SK-N-SH (cell line): Measurements from ENCODE around the gene DUSP28. TPM values are rescaled to one million over a fixed set of nuclear protein-coding genes. Genes with fewer than 3 reads are reported as not detected.

Experiments
- CTCF ChIA-PET: fragments of 300-600, 350-600 bp; formaldehyde crosslinking; extraction: SDS; loops from one replicate; lab custom pipeline; 2021; lab: Yijun Ruan, JAX
- POLR2A ChIA-PET: fragments of 350-600 bp; sonication (Branson Sonifier 250); formaldehyde crosslinking; extraction: SDS; loops from one replicate; lab custom pipeline; 2020; ENCODE audit warnings: antibody characterized with exemption, inconsistent platforms; lab: Yijun Ruan, JAX
- DNase-seq: peaks from one replicate; pipeline ENCODE4 v3.0.0; 2012
- H2AFZ ChIP-seq: fragments of 200-600 bp; sonication (generic); 2 replicates; pipeline ENCODE4 v1.8.1; 2016; ENCODE audit warnings: antibody characterized with exemption, mild to moderate bottlenecking, low read depth
- H3F3A ChIP-seq: fragments of 200-600 bp; sonication (generic); replicated peaks from 2 replicates; pipeline ENCODE3; 2016; ENCODE audit warnings: antibody characterized with exemption, mild to moderate bottlenecking; ENCODE audit not compliant: insufficient read depth
- H3K27ac ChIP-seq, 2 experiments: fragments of 200-500 bp in 1 of 2; fragments of 200-600 bp in 1 of 2; sonication (Bioruptor generic) in 1 of 2; sonication (generic), shearing (Covaris generic) in 1 of 2; 2 replicates each; pipeline versions ENCODE4 v1.5.1 to v1.6.1; 2014 to 2016; ENCODE audit warnings: low read depth in 2 of 2, inconsistent platforms in 1 of 2, low read length in 1 of 2, mild to moderate bottlenecking in 1 of 2, mixed read lengths in 1 of 2
- H3K27me3 ChIP-seq: fragments of 200-600 bp; sonication (generic), shearing (Covaris generic); 2 replicates; pipeline ENCODE4 v1.6.1; 2016; ENCODE audit warnings: mixed run types; ENCODE audit not compliant: insufficient read depth
- H3K36me3 ChIP-seq, 2 experiments: fragments of 200-500 bp in 1 of 2; fragments of 200-600 bp in 1 of 2; sonication (Bioruptor generic) in 1 of 2; sonication (generic) in 1 of 2; replicated peaks in 1 of 2; 2 replicates each; pipeline versions ENCODE3 to v1.5.1; 2014 to 2016; ENCODE audit warnings: low read length in 1 of 2, mild to moderate bottlenecking in 1 of 2; ENCODE audit not compliant: insufficient read depth in 2 of 2, control insufficient read depth in 1 of 2
- H3K4me1 ChIP-seq, 2 experiments: fragments of 200-500 bp in 1 of 2; fragments of 200-600 bp in 1 of 2; sonication (Bioruptor generic) in 1 of 2; sonication (generic), shearing (Covaris generic) in 1 of 2; 2 replicates each; pipeline versions ENCODE4 v1.5.1 to v1.6.1; 2014 to 2016; ENCODE audit warnings: low read depth in 1 of 2, low read length in 1 of 2, mixed run types in 1 of 2; ENCODE audit not compliant: insufficient read depth in 2 of 2, control insufficient read depth in 1 of 2
- H3K4me2 ChIP-seq: fragments of 200-600 bp; sonication (generic), shearing (Covaris generic); 2 replicates; pipeline ENCODE4 v1.6.1; 2017; ENCODE audit warnings: mixed run types
- H3K4me3 ChIP-seq, 2 experiments: fragments of 200-500 bp in 1 of 2; fragments of 200-600 bp in 1 of 2; sonication (Bioruptor generic) in 1 of 2; sonication (generic), shearing (Covaris generic) in 1 of 2; 2 replicates each; pipeline versions ENCODE4 v1.5.1 to v1.8.1; 2014 to 2016; ENCODE audit warnings: low read depth in 2 of 2, inconsistent platforms in 1 of 2, low read length in 1 of 2, mild to moderate bottlenecking in 1 of 2, mixed read lengths in 1 of 2, moderate library complexity in 1 of 2
- H3K79me2 ChIP-seq: fragments of 200-600 bp; sonication (generic); 2 replicates; pipeline ENCODE4 v1.8.1; 2017; ENCODE audit warnings: mild to moderate bottlenecking; ENCODE audit not compliant: insufficient read depth
- H3K9ac ChIP-seq: fragments of 200-600 bp; sonication (generic); 2 replicates; pipeline ENCODE4 v1.6.1; 2017; ENCODE audit warnings: mixed run types
- H3K9me2 ChIP-seq: fragments of 200-600 bp; sonication (generic); 2 replicates; pipeline ENCODE4 v1.6.1; 2017; ENCODE audit warnings: mixed run types
- H3K9me3 ChIP-seq: fragments of 200-600 bp; sonication (generic); 2 replicates; pipeline ENCODE4 v1.6.1; 2017; ENCODE audit warnings: mixed run types, mild to moderate bottlenecking, moderate library complexity
- H4K20me1 ChIP-seq: fragments of 200-600 bp; sonication (generic); 2 replicates; pipeline ENCODE4 v1.6.1; 2017; ENCODE audit warnings: mild to moderate bottlenecking, mixed run types; ENCODE audit not compliant: insufficient read depth
- CHD2 ChIP-seq: fragments of 150-350 bp; IDR thresholded peaks from 2 replicates; pipeline ENCODE4 v1.6.1; 2018; ENCODE audit warnings: low read length; ENCODE audit not compliant: partially characterized antibody
- FOXJ3 ChIP-seq: sonication (generic); formaldehyde crosslinking; IDR thresholded peaks from 2 replicates; pipeline ENCODE4 v1.5.1; 2020; ENCODE audit warnings: mild to moderate bottlenecking, missing genetic modification reagents
- FOXM1 ChIP-seq: IDR thresholded peaks from 2 replicates; pipeline ENCODE4 v1.4.0; 2012; ENCODE audit warnings: low read depth, mild to moderate bottlenecking
- MEF2A ChIP-seq: IDR thresholded peaks from 2 replicates; pipeline ENCODE4 v1.4.0; 2012; ENCODE audit warnings: low read depth, borderline replicate concordance
- MXI1 ChIP-seq: IDR thresholded peaks from 2 replicates; pipeline ENCODE4 v1.6.1; 2012; ENCODE audit warnings: mild to moderate bottlenecking, low read depth, low read length, improper control_type of control experiment
- POLR2AphosphoS5 ChIP-seq: IDR thresholded peaks from 2 replicates; pipeline ENCODE4 v1.6.1; 2012; ENCODE audit warnings: low read depth, low read length
- RCOR1 ChIP-seq: fragments of 150-350 bp; IDR thresholded peaks from 2 replicates; pipeline ENCODE4 v1.6.1; 2017; ENCODE audit warnings: antibody characterized with exemption, low read length
- RFX5 ChIP-seq: IDR thresholded peaks from 2 replicates; pipeline ENCODE4 v1.6.1; 2012; ENCODE audit warnings: mild to moderate bottlenecking, improper control_type of control experiment, low read length
- SMC3 ChIP-seq: IDR thresholded peaks from 2 replicates; pipeline ENCODE4 v1.6.1; 2012; ENCODE audit warnings: low read depth, low read length, improper control_type of control experiment
- TAF1 ChIP-seq: IDR thresholded peaks from 2 replicates; pipeline ENCODE4 v1.6.1; 2012; ENCODE audit warnings: low read depth, mild to moderate bottlenecking, low read length, moderate library complexity, borderline replicate concordance
- TCF12 ChIP-seq: IDR thresholded peaks from 2 replicates; pipeline ENCODE4 v1.4.0; 2012
- YY1 ChIP-seq: IDR thresholded peaks from 2 replicates; pipeline ENCODE4 v1.4.0; 2012; ENCODE audit warnings: low read depth, mild to moderate bottlenecking
- WGBS: methylation state at CpG from one replicate; pipeline ENCODE4 v1.1.6; 2017; ENCODE audit warnings: low lambda C conversion rate; 5-methylcytosine and 5-hydroxymethylcytosine counted together
- polyA plus RNA-seq, 3 experiments: library from polyadenylated mRNA; depleted of rRNA; stranded (reverse); fragments of >200 nt; gene quantifications; 2 replicates each; pipeline ENCODE4 v1.2.3, GENCODE V29; 2012
- TF ChIP-seq, protein P1 (sequence below): IDR thresholded peaks from 2 replicates; pipeline ENCODE4 v1.6.1; 2012; ENCODE audit warnings: mild to moderate bottlenecking, low read depth, low read length, moderate library complexity
- TF ChIP-seq, protein P2 (sequence below): fragments of 150-350 bp; IDR thresholded peaks from 2 replicates; pipeline ENCODE4 v1.6.1; 2016; ENCODE audit warnings: mild to moderate bottlenecking, low read depth, low read length
- TF ChIP-seq, protein P3 (sequence below): IDR thresholded peaks from 2 replicates; pipeline ENCODE4 v1.4.0; 2012; ENCODE audit warnings: low read depth
- TF ChIP-seq, protein P4 (sequence below): fragments of 200-600 bp; sonication (generic); IDR thresholded peaks from 2 replicates; pipeline ENCODE4 v1.6.1; 2017; ENCODE audit warnings: antibody characterized with exemption, mild to moderate bottlenecking, moderate library complexity

Gene DUSP28
- polyA plus RNA-seq, 1 of the 3 experiments (the other 2 are of a cell fraction) = 4.1 TPM

DNA sequence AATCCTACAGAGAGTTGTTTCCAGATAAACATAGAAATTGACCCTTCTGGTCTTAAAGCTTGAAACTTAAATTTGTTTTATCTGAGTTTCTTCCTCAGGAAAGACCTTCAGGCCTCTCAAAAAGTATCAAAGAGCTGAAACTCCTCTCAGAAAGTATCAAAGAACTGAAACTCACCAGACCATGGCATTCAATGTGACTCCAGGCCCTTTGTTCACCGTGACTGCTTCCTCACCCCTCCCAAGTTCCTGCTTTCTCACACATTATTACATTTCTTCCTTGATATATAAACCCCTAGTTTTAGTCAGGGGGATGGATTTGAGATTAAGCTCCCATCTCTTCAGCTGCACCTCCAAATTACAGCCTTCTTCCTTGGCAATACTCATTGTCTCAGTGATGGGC lies 8.3 kb upstream of the DUSP28 start:
- TF ChIP-seq RCOR1 = no peak
- TF ChIP-seq POLR2AphosphoS5 = no peak
- TF ChIP-seq RFX5 = no peak
- TF ChIP-seq, protein P1, sequence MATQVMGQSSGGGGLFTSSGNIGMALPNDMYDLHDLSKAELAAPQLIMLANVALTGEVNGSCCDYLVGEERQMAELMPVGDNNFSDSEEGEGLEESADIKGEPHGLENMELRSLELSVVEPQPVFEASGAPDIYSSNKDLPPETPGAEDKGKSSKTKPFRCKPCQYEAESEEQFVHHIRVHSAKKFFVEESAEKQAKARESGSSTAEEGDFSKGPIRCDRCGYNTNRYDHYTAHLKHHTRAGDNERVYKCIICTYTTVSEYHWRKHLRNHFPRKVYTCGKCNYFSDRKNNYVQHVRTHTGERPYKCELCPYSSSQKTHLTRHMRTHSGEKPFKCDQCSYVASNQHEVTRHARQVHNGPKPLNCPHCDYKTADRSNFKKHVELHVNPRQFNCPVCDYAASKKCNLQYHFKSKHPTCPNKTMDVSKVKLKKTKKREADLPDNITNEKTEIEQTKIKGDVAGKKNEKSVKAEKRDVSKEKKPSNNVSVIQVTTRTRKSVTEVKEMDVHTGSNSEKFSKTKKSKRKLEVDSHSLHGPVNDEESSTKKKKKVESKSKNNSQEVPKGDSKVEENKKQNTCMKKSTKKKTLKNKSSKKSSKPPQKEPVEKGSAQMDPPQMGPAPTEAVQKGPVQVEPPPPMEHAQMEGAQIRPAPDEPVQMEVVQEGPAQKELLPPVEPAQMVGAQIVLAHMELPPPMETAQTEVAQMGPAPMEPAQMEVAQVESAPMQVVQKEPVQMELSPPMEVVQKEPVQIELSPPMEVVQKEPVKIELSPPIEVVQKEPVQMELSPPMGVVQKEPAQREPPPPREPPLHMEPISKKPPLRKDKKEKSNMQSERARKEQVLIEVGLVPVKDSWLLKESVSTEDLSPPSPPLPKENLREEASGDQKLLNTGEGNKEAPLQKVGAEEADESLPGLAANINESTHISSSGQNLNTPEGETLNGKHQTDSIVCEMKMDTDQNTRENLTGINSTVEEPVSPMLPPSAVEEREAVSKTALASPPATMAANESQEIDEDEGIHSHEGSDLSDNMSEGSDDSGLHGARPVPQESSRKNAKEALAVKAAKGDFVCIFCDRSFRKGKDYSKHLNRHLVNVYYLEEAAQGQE = no peak
- no peak for TF ChIP-seq CHD2
- TF ChIP-seq TAF1 = no peak
- no peak for TF ChIP-seq YY1
- TF ChIP-seq, protein P2, sequence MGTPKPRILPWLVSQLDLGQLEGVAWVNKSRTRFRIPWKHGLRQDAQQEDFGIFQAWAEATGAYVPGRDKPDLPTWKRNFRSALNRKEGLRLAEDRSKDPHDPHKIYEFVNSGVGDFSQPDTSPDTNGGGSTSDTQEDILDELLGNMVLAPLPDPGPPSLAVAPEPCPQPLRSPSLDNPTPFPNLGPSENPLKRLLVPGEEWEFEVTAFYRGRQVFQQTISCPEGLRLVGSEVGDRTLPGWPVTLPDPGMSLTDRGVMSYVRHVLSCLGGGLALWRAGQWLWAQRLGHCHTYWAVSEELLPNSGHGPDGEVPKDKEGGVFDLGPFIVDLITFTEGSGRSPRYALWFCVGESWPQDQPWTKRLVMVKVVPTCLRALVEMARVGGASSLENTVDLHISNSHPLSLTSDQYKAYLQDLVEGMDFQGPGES = no peak
- TF ChIP-seq SMC3 = no peak
- no peak for TF ChIP-seq TCF12
- TF ChIP-seq, protein P3, sequence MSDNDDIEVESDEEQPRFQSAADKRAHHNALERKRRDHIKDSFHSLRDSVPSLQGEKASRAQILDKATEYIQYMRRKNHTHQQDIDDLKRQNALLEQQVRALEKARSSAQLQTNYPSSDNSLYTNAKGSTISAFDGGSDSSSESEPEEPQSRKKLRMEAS = no peak
- TF ChIP-seq FOXJ3 (CRISPR knock-in tag) = no peak
- TF ChIP-seq FOXM1 = no peak
- TF ChIP-seq, protein P4, sequence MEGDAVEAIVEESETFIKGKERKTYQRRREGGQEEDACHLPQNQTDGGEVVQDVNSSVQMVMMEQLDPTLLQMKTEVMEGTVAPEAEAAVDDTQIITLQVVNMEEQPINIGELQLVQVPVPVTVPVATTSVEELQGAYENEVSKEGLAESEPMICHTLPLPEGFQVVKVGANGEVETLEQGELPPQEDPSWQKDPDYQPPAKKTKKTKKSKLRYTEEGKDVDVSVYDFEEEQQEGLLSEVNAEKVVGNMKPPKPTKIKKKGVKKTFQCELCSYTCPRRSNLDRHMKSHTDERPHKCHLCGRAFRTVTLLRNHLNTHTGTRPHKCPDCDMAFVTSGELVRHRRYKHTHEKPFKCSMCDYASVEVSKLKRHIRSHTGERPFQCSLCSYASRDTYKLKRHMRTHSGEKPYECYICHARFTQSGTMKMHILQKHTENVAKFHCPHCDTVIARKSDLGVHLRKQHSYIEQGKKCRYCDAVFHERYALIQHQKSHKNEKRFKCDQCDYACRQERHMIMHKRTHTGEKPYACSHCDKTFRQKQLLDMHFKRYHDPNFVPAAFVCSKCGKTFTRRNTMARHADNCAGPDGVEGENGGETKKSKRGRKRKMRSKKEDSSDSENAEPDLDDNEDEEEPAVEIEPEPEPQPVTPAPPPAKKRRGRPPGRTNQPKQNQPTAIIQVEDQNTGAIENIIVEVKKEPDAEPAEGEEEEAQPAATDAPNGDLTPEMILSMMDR = no peak
- no peak for TF ChIP-seq MEF2A
- no peak for TF ChIP-seq MXI1
- TF ChIP-seq, all 33 proteins: peak for 0
- H2AFZ ChIP-seq = no peak overlapping the region
- no peaks in the 10 kb centered on the region; a peak in 1 of 4 replicates for H3K4me1 ChIP-seq
- H3K4me2 ChIP-seq = no peak overlapping the region
- peaks cover 33% of the 10 kb centered on the region; the same call in 1 of the 2 replicates for H3K79me2 ChIP-seq
- no peaks in the 10 kb centered on the region for H3K27me3 ChIP-seq
- 0% methylated on average over 1 of the region's 1 CpG for WGBS
- no peak for DNase-seq
- ChIA-PET CTCF (interaction anchor here (0.8 to 2.5 kb wide), 4 partner anchors 9 to 38 kb away, joined by 3 to 9 read pairs (median 4); no protein-coding TSS in a partner anchor), POLR2A (no interaction called here)
- H3K9ac ChIP-seq = no peak overlapping the region
- no peaks in the 10 kb centered on the region for H3K9me3 ChIP-seq
- no peaks in the 10 kb centered on the region for H3F3A ChIP-seq
- no peak overlapping the region for H3K27ac ChIP-seq
- H3K36me3 ChIP-seq = peaks cover 20 to 22% of the 10 kb centered on the region in 2 experiments
- no peak overlapping the region for H3K4me3 ChIP-seq
- no peaks in the 10 kb centered on the region for H3K9me2 ChIP-seq
- 0 out of 2 replicates have a peak, but pooled peaks cover 3% of the 10 kb centered on the region for H4K20me1 ChIP-seq
